ENCODE results near the gene SEC24B. TPM values are rescaled to one million over a fixed set of nuclear protein-coding genes. Genes with fewer than 3 reads are reported as not detected.

Gene SEC24B
- total and polyA plus RNA-seq, 2 experiments from 2014 or later = 9.4 to 32.8 TPM

DNA sequence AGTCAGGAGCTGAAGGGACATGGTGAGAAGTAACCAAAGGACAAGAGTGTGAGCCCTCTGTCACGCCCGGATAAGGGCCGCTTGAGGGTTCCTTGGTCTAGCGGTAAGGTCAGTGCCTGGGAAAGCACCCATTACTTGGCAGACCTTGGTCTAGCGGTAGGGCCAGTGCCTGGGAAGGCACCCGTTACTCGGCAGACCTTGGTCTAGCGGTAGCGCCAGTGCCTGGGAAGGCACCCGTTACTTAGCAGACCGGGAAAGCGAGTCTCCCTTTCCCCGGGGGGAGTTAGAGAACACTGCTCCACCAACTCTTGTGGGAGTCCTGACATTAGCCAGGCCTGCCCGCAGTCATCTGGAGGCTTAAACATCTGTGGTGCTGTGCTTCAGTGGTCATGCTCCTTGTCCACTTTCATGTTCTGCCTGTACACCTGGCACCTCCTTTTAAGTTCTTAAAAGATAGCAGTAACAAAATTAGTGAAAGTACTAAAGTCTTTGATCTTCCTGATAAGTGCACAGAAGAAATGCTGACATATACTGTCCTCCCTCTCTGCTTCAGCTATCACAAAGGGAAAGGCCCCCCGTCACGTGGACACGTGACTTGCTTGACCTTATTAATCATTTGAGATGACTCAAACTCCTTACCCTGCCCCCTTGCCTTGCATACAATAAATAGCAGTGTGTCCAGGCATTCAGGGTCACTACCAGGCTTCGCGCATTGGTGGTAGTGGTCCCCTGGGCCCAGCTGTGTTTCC lies 9.3 kb upstream of the SEC24B start:
- no peaks in the 10 kb centered on the region for H4K20me1 ChIP-seq (replicated peaks; ENCODE audit: insufficient read depth)
- DNase-seq (ENCODE audit: low spot score) = no peak
- H3K9me3 Mint-ChIP-seq = no peaks in the 10 kb centered on the region

More for the DNA sequence above, 9.3 kb upstream of the SEC24B start:
- Mint-ChIP-seq H3K27me3 (ENCODE audit: insufficient read depth, low read depth, poor library complexity) (peaks cover 4% of the 10 kb centered on the region), H3K4me3 (no peak overlapping the region), H3K36me3 (ENCODE audit: low read depth) (no peaks in the 10 kb centered on the region), H3K27ac (no peak overlapping the region), H3K4me1 (peaks cover 19% of the 10 kb centered on the region)
- H3F3A ChIP-seq (replicated peaks; ENCODE audit: low read depth) = no peaks in the 10 kb centered on the region
- H3K27me3 ChIP-seq (ENCODE audit: insufficient read depth) = no peaks in the 10 kb centered on the region
- H3K4me3 ChIP-seq = no peak overlapping the region
- ATAC-seq = no peak
- no peaks in the 10 kb centered on the region for H3K36me3 ChIP-seq (ENCODE audit: insufficient read depth)
- peaks cover 10% of the 10 kb centered on the region for H3K4me1 ChIP-seq (ENCODE audit: insufficient read depth)
- no peak for TF ChIP-seq STAT1 (IDR thresholded peaks at IDR 0.05; ENCODE audit: unreplicated experiment)
- TF ChIP-seq, protein P1, sequence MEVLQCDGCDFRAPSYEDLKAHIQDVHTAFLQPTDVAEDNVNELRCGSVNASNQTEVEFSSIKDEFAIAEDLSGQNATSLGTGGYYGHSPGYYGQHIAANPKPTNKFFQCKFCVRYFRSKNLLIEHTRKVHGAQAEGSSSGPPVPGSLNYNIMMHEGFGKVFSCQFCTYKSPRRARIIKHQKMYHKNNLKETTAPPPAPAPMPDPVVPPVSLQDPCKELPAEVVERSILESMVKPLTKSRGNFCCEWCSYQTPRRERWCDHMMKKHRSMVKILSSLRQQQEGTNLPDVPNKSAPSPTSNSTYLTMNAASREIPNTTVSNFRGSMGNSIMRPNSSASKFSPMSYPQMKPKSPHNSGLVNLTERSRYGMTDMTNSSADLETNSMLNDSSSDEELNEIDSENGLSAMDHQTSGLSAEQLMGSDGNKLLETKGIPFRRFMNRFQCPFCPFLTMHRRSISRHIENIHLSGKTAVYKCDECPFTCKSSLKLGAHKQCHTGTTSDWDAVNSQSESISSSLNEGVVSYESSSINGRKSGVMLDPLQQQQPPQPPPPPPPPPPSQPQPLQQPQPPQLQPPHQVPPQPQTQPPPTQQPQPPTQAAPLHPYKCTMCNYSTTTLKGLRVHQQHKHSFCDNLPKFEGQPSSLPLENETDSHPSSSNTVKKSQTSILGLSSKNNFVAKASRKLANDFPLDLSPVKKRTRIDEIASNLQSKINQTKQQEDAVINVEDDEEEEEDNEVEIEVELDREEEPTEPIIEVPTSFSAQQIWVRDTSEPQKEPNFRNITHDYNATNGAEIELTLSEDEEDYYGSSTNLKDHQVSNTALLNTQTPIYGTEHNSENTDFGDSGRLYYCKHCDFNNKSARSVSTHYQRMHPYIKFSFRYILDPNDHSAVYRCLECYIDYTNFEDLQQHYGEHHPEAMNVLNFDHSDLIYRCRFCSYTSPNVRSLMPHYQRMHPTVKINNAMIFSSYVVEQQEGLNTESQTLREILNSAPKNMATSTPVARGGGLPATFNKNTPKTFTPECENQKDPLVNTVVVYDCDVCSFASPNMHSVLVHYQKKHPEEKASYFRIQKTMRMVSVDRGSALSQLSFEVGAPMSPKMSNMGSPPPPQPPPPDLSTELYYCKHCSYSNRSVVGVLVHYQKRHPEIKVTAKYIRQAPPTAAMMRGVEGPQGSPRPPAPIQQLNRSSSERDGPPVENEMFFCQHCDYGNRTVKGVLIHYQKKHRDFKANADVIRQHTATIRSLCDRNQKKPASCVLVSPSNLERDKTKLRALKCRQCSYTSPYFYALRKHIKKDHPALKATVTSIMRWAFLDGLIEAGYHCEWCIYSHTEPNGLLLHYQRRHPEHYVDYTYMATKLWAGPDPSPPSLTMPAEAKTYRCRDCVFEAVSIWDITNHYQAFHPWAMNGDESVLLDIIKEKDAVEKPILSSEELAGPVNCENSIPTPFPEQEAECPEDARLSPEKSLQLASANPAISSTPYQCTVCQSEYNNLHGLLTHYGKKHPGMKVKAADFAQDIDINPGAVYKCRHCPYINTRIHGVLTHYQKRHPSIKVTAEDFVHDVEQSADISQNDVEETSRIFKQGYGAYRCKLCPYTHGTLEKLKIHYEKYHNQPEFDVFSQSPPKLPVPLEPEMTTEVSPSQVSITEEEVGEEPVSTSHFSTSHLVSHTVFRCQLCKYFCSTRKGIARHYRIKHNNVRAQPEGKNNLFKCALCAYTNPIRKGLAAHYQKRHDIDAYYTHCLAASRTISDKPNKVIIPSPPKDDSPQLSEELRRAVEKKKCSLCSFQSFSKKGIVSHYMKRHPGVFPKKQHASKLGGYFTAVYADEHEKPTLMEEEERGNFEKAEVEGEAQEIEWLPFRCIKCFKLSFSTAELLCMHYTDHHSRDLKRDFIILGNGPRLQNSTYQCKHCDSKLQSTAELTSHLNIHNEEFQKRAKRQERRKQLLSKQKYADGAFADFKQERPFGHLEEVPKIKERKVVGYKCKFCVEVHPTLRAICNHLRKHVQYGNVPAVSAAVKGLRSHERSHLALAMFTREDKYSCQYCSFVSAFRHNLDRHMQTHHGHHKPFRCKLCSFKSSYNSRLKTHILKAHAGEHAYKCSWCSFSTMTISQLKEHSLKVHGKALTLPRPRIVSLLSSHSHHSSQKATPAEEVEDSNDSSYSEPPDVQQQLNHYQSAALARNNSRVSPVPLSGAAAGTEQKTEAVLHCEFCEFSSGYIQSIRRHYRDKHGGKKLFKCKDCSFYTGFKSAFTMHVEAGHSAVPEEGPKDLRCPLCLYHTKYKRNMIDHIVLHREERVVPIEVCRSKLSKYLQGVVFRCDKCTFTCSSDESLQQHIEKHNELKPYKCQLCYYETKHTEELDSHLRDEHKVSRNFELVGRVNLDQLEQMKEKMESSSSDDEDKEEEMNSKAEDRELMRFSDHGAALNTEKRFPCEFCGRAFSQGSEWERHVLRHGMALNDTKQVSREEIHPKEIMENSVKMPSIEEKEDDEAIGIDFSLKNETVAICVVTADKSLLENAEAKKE (CRISPR knock-in tag; IDR thresholded peaks at IDR 0.05) = no peak
- TF ChIP-seq, protein P2, sequence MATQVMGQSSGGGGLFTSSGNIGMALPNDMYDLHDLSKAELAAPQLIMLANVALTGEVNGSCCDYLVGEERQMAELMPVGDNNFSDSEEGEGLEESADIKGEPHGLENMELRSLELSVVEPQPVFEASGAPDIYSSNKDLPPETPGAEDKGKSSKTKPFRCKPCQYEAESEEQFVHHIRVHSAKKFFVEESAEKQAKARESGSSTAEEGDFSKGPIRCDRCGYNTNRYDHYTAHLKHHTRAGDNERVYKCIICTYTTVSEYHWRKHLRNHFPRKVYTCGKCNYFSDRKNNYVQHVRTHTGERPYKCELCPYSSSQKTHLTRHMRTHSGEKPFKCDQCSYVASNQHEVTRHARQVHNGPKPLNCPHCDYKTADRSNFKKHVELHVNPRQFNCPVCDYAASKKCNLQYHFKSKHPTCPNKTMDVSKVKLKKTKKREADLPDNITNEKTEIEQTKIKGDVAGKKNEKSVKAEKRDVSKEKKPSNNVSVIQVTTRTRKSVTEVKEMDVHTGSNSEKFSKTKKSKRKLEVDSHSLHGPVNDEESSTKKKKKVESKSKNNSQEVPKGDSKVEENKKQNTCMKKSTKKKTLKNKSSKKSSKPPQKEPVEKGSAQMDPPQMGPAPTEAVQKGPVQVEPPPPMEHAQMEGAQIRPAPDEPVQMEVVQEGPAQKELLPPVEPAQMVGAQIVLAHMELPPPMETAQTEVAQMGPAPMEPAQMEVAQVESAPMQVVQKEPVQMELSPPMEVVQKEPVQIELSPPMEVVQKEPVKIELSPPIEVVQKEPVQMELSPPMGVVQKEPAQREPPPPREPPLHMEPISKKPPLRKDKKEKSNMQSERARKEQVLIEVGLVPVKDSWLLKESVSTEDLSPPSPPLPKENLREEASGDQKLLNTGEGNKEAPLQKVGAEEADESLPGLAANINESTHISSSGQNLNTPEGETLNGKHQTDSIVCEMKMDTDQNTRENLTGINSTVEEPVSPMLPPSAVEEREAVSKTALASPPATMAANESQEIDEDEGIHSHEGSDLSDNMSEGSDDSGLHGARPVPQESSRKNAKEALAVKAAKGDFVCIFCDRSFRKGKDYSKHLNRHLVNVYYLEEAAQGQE (IDR thresholded peaks at IDR 0.05; ENCODE audit: unreplicated experiment) = no peak
- TF ChIP-seq, protein P3, sequence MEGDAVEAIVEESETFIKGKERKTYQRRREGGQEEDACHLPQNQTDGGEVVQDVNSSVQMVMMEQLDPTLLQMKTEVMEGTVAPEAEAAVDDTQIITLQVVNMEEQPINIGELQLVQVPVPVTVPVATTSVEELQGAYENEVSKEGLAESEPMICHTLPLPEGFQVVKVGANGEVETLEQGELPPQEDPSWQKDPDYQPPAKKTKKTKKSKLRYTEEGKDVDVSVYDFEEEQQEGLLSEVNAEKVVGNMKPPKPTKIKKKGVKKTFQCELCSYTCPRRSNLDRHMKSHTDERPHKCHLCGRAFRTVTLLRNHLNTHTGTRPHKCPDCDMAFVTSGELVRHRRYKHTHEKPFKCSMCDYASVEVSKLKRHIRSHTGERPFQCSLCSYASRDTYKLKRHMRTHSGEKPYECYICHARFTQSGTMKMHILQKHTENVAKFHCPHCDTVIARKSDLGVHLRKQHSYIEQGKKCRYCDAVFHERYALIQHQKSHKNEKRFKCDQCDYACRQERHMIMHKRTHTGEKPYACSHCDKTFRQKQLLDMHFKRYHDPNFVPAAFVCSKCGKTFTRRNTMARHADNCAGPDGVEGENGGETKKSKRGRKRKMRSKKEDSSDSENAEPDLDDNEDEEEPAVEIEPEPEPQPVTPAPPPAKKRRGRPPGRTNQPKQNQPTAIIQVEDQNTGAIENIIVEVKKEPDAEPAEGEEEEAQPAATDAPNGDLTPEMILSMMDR (conservative IDR thresholded peaks at IDR 0.05; ENCODE audit: low read depth in 2 of 2) = no peak
- no peak overlapping the region for H3K27ac ChIP-seq (ENCODE audit: low read depth)
- H3K79me2 ChIP-seq (replicated peaks; ENCODE audit: insufficient read depth) = no peaks in the 10 kb centered on the region
- H2AFZ ChIP-seq = no peak overlapping the region
- no peaks in the 10 kb centered on the region for H3K9me2 ChIP-seq (ENCODE audit: insufficient read depth)
- no peak overlapping the region for H3K4me2 ChIP-seq

Data from GM23338 (cell line).